HuH-7.5 (cell line): ENCODE results near the gene NECTIN1.
"Not testable (repeated sequence)": the region's sequence is repeated elsewhere in the genome, so short reads cannot be mapped to it uniquely, and the experiment has no call there.

Experiments
- DNase-seq: peaks from one replicate; pipeline ENCODE4 v3.0.0; 2011; ENCODE audit warnings: low spot score

The NECTIN1 gene

DNA sequence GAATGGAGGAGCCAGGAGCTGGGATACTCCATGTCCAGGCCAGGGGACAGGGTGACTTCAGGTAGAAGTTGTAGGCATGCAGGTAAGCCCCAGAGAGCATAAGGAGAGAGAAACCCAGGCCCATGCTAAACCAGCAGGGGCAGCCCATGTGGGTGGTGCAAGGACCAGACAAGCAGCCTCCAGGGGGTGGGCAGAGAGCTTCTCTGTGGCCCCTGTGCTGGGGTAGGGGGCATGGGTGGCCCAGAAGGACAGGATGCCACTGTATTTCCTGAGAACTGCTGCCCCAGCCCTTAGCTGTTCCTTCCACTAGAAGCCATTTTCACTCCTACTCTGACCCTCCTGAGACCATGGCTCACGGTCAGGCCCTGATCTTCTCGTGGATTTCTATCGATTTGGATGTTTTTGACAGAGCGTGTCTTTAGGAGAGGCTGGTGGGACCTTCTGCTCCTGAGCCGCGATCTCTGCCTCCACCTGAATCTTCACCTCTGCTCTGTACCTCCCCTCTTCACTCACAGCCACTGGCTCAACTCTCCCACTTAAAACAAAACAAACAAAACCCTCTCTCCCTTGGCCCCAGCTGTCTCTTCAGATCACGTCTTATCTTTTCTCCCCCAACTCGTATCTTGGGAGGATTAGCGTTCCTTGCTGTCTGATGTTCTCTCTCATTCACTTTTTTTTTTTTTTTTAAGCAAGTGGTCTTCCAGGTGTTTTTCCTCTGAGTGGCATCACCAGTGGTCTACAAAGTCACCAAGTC, 112.2 kb downstream of the NECTIN1 start:
- no peak for DNase-seq

DNA sequence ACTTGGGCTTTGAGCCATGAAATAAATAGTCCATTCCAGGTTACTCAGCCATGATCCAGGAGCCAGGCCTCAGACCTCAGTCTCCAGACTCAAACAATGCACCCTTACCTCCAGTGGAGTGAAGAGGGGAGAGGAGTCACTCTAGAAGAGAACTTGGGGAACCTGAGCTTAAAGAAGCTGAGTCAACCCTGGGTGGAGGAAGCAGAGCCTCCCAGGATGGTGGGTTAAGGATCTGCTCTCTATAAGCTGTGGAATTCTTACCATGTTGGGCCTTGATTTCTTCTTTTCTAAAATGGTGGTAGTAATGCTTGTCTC, 113.2 kb downstream of the NECTIN1 start:
- DNase-seq, result no peak

DNA sequence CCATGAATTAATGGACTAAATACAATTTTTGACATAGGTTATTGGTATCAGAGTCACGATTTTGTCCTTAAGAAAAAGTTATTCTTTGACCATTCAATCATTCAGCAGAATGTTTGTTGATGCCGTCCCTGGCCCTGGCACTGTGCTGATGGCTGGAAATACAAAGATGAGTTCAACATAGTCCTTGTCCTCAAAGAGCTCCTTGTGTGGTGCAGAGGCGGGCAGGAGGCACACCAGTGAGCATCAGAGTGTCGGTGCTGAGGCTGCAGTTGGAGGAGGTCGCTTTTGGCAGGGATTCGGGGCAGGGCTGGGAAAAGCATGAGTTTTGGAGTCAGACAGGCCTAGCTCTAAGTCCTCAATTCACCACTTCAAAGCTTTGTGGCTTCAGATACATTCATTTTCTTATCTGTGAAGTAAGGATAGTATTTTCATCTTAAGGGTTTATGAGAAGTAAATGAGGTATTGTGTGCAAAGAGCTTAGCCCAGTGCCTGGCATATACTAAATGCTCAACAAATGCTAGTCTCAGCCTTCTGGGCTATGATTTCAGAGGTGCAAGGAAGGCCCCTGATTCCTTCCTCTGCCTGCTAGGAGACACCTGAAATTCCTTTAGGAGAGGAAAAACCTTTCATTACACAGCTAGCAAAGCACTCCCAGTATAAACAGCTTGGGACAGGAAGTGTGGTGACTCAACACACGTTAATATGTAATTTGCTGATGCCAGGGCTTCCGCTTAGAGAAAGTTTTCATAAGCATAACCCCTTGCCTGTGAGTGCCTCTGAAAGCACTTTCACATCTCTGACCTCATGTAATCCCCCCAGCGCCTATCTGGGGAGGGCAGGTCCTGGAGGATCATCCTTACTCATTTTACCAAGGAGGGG, 113.8 kb downstream of the NECTIN1 start:
- no peak for DNase-seq

DNA sequence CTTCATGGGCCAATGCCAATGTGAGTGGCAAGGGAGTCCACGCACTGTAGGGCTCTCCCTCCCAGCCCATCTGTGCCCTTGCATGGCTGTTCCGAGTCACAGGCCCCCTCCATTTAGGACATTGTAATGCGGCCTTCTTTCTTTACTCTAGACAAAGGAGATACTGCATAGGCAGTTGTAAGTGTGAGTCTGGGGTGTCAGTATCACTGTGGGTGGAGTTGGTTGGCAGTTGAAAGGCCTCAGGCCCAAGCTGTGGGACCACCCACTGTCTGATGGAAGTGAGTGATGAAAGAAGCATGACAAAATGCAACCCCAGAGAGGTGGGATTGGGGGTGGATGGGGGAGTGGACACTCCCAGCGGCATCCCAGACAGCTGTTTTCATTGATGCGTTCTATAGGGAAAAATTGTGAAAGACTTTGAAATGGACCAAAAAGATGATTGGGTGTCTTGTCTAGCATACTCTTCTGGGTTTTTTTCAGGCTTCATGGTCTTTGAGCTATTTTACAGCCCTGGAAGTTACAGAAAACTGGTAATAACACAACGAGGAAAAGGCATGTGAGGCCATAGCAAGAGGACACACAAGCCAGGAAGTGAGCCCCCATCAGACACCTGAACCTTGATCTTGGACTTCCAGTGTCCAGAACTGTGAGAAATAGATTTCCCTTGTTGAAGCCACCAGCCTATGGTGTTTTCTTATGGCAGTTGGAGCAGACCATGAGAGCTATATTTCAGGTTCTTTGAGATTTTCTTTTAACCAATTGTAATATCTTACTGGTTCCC, 114.6 kb downstream of the NECTIN1 start:
- DNase-seq, result no peak

DNA sequence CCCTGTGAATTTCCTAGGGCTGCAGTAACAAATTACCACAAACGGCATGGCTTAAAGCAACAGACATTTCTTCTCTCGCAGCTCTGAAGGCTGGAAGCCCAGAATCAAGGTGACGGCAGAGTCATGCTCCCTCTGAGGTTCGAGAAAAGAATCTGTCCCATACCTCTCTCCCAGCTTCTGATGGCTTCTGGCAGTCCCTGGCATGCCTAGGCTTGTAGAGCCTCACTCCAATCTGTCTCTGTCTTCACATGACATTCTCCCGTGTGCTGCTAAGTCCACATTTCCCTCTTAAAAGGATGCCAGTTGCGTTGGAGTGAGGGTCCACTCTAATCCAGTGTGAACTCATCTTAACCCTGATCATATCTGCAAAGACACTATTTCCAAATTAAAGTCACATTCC, 116.2 kb downstream of the NECTIN1 start:
- DNase-seq, result no peak

DNA sequence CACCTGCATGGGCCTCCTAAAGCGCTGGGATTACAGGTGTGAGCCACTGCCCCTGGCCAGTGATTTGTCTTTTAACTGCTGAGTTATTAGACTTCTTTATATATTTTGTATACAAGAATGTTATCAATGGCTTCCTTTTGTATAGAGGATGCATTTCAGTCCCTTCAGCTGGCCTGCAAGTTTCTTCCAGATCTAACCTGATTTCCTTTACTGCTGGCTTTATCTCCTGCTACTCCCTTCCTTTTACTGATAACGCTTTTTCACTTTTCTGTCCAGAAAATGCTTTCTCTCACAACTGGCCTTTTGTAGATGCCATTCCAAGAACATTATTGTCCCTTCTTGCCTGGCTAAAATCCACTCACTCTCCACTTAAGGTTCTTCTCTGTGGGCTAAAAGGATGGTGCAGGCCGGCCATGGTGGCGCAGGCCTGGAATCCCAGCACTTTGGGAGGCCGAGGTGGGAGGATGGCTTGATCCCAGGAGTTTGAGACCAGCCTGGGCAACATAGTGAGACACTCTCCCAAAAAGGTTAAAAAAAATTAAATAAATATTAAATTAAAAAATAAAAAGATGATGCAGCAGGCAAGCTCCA, 118.1 kb downstream of the NECTIN1 start:
- DNase-seq, result no peak

DNA sequence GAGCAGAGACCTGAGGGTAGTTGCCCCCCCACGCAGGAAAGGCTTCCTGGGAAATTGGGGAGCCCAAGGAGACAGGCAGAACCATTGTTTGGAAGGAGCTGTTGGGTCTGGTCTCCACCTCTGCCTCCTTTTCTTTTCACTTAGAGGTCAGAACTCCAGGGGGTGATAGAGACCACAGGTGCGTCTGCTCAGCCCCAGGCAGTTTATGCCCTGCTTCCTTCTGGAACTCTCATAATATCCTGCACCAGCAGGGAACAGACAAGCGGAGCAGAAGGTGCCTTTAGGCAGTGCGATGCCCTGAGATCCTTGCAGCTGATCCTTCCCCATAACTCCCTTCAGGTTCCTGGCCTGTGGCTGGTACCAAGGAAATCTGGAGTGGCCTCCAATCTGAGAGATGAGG, 120.2 kb downstream of the NECTIN1 start:
- DNase-seq, result no peak

DNA sequence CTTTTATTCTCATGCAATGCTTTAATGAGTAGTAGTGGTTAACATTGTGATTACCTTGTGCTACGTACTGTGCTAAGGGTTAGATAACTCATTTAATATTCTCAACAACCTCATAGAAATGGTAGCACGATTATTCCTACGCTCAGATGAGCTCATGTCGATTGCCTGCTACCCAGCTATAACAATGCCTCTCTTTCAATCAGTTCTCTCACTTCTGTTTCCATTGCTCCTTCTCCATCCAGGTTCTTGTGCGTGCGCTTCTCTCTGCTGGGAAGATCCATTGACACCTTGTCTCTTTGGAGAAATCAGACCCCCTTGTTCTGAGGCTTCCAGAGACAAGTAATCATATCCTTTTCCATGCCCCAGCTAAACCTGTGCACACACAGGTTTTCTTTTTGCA, 120.8 kb downstream of the NECTIN1 start:
- DNase-seq, result no peak

DNA sequence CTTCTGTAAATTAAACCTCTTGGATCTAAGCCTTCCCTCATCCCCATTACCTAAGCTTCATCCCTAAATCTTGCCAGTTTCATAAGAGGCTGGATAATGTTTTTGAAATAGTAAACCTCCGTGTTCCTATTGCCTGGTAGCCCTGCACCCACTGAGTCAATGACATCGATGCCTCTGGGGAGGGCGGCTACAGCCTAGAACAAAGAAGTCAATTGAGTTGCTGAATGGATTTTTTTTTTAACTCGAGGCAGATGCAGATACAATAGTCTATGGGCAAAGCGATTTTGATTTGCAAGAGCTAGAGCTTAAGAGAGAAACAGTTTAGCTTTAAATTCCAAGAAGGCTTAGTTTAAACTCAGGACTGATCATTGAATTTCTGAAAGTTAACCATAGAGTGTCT, 121.3 kb downstream of the NECTIN1 start:
- no peak for DNase-seq

DNA sequence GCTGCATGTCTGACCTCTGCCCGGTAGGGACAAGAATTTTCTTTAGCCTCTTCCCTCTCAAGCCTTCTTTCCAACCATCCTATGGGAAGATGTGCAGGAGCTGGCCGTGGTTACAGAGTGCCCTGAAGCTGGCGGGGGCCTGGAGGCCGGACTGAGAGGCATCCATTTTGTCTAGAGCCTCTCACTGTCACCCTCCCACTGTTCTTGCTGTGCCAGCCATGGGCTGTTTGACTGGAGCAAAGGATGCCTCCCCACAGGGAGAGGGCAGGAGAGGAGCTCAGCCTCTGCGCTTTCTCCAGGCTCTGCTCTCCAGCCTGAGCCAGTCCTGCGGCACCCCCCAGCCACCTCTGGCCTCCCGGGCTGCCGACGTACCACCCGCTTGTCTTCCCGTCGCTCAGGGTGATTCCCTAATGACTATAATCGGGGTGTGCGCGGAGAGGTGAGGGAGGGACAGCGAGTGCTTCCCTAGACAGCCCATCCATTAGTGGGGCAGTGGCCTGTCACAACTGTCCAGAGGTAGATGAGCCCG, 123.8 kb downstream of the NECTIN1 start:
- no peak for DNase-seq

DNA sequence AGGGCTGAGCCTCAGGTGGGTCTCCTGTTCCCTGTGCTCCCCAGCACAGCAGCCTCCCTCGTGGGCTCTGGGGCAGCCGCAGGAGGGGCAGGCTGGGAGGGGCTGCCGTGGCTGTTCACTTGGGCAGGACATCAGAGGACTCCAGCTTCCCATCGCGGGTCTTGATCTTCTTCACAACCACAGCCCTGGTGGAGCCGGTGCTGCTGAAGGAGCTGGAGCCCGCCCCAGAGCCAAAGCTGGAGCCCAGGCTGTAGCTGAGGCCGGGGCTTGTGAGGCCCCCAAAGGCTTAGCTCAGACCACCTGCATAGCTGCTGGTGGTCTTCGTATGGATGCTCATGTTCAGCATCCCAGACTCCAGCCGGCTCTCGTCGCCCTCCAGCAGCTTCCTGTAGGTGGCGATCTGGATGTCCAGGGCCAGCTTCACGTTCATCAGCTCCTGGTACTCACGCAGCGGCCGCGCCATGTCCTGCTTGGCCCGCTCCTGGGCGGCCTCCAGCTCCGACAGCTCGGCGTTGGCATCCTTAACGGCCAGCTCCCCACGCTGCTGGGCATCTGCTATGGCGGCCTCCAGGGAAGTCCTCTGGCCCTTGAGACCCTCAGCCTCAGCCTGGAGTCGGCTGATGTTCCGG, 126.1 kb downstream of the NECTIN1 start:
- no peak for DNase-seq

DNA sequence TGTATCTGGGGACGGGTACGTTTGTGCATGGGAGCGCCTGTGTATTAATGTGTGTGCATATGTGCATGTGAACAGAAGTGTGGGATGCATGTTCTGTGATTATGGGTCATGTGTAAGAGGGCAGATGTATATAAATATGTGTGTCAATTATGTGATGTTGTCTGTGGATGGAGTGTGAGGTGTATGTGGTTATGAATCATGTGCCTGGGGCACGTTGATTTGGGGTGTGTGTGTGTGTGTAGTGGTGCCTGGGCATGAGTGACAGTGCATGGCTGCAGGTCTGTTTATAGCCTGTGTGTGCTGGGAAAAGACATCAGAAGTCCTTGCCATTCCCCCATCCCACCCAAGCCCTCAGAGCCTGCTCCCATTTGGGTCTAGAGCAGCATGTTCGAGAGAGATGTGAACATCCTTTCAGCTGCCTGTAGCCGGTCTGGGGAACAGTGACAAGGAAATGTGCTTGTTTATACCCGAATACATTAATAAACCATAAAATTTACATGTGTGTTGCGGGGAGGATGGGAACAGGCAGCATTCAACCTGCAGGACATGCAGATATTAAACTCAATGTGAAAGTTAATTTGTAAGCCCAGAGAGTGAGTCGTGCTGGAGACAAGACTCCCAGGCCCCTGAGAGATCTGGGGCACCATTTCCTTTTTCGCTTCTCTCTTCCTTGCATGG, 129.0 kb downstream of the NECTIN1 start:
- DNase-seq, result no peak

DNA sequence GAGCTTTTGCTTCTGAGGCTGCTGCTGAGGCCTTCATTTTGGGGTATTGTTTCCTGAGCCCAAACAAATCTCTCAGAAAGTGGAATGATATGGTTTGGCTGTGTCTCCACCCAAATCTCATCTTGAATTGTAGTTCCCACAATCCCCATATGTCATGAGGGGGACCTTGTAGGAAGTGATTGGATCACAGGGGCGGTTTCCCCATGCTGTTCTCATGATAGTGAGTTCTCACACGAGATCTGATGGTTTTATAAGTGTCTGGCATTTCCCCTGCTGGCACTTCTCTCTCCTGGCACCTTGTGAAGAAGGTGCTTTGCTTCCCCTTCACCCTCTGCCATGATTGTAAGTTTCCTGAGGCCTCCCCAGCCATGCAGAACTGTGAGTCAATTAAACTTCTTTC, 133.1 kb downstream of the NECTIN1 start:
- DNase-seq, result not testable (repeated sequence)

DNA sequence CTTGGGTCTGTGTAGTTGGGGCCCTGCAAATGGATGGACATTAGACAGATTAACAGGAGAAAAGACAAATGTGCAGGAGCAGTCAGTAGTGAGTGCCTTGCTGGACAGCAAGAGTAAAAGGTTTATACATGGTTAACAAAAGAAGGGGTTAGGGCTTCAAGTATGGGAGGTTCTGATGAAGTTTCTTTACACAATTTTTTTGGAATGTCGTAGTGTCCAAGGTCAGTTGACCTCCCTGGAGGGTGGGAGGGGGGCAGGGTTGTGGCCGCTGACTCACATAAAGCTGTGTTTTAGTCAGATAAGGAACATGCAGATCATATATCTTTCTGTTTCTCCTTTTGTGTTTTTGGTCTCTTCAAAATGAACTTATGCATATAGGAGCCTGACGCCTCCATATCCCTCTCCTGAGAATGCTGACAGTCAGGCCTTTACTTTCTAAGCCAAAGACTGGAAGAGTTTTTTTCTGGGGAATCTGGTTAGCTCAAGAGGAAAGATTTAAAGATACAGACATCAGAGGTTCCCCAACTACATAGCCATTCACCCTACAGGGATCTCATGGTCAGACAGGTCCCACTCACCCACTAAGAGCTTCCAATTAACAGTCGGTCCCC, 134.3 kb downstream of the NECTIN1 start:
- DNase-seq, result no peak

DNA sequence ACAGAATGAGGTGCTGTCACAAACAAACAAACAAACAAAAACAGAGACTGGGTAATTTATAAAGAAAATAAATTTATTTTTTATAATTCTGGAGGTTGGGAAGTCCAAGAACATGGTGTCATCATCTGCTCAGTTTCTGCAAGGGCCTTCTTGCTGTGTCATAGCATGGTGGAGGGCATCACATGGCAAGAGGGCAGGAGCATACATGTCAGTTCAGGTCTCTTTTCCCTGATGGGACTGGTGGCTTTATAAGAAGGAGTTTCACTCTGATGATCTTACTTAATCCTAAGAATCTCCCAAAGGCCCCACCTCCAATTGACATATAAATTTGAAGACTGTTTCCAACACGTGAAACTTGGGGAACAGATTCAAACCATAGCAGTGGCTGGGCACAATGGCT, 135.7 kb downstream of the NECTIN1 start:
- no peak for DNase-seq

DNA sequence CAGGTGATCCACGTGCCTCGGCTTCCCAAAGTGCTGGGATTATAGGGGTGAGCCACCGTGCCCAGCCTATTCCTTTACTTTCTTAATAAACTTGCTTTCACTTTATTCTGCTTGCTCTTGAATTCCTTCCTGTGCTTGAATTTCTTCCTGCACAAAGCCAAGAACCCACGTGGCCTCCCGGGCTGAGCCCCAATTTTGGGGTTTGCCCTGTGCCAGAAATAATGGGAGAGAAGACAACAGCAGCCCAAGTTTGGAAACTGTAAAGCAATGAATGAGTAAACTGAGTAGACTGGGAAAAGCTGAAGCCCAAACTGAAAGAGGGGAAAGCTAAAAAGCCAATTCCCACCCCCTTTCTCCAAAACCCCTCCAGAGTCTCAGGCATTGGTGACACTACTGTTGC, 136.4 kb downstream of the NECTIN1 start:
- DNase-seq, result no peak

DNA sequence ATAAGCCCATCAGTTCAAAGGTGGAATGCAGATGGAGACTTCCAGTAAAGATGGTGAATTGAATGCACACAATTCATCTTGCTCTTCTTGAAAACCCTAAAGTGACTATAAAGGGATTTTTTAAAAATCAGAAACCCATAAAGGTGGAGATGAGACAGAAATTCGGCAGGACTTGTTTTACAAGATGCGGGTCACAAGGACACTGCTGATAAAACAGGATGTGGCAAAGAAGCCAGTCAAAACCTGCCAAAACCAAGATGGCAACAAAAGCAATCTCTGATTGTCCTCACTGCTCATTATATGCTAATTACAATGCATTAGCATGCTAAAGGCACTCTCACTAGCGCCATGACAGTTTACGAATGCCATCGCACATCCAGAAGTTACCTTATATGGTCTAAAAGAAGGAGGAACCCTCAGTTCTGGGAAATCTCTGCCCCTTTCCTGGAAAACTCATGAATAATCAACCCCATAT, 137.1 kb downstream of the NECTIN1 start:
- no peak for DNase-seq

DNA sequence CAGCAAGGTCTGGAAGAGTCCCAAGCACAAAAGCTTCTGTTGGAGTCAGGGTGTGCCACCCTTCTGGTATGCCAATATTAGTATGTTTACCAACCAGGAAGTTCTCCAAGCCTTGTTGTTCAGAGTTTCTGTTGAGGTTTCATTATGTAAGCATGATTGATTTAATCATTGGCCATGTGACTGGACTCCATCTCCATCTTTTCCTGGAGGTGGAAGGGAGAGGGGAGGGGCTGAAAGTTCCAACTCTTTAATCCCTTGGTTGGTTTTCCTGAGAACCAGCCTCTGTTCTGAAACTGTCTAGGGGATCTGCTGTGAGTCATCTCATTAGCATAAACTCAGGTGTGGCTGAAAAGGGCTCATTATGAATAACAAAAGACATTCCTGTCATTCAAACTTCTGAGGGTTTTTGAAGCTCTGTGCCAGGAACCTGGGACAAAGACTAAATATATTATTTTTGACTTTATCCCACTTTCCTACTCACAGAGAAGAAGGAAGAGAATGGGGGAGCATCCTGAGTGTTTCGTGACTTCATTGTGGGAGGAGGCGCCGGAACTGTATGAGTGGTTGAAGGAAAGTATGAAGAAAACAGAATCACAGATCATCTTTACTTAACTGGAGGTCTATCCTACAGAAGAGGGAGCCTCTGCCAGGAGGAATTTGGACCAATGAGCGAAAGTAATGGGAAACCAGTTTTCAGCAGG, 138.2 kb downstream of the NECTIN1 start:
- DNase-seq, result no peak

DNA sequence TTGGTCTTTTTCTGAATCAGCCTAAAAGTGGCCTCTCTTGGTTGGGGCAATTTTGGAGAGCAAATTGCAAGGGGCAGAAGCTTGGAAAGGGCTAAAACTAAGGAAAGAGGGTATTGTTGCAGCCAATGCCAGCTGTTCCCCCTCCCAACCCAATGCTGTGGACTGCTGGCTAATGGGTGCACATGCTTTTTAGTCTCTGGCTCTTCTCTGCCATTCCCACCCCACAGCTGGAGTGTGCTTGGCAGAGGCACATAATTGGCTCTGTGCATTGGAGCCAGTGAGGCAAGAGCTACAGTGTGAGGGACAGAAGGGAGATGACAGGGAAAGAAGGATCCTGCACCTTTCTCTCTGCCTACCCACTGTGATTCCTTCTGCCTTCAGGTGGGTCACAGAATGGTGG, 140.0 kb downstream of the NECTIN1 start:
- no peak for DNase-seq
